Prostate gland (tissue), 2 donors: ENCODE data around the gene TSHZ2. TPM values are rescaled to one million over a fixed set of nuclear protein-coding genes. Genes with fewer than 3 reads are reported as not detected.

Experiments used
- DNase-seq: peaks from one replicate; pipeline ENCODE4 v3.0.0-alpha.2; 2019; ENCODE audit warnings: low spot score
- H3K27ac ChIP-seq, 2 donors: fragments of 200-600 bp; sonication (generic); 2 replicates each; pipeline ENCODE4 v1.5.1; 2017 to 2019
- H3K27me3 ChIP-seq: fragments of 200-600 bp; sonication (generic); replicated peaks from 2 replicates; pipeline ENCODE4 v1.5.1; 2019; ENCODE audit not compliant: insufficient read depth
- H3K36me3 ChIP-seq, 2 donors: fragments of 200-600 bp; sonication (generic); 1 replicate in 1 of 2; 2 replicates in 1 of 2; pipeline versions ENCODE4 v1.5.1 to v1.8.1; 2017 to 2019
- H3K4me1 ChIP-seq: fragments of 200-600 bp; sonication (generic); replicated peaks from 2 replicates; pipeline ENCODE4 v1.5.1; 2019
- H3K4me3 ChIP-seq, 2 donors: fragments of 200-600 bp; sonication (generic); 2 replicates each; pipeline ENCODE4 v1.5.1; 2017 to 2019
- H3K9me3 ChIP-seq: fragments of 200-600 bp; sonication (generic); 2 replicates; pipeline ENCODE4 v1.5.1; 2017
- CTCF ChIP-seq, 4 experiments: fragments of 200-600 bp in 2 of 4; fragments of 450-650 bp in 2 of 4; sonication (generic) in 2 of 4; IDR thresholded peaks; 1 replicate in 3 of 4; 2 replicates in 1 of 4; pipeline ENCODE4 v1.5.1; 2016 to 2019; ENCODE audit warnings: antibody characterized with exemption in 4 of 4, mild to moderate bottlenecking in 2 of 4, moderate library complexity in 2 of 4
- POLR2A ChIP-seq: fragments of 450-650 bp; IDR thresholded peaks from one replicate; pipeline ENCODE4 v1.6.1; 2016; ENCODE audit warnings: antibody characterized with exemption, mild to moderate bottlenecking
- POLR2AphosphoS5 ChIP-seq: sonication (generic); formaldehyde crosslinking; IDR thresholded peaks from one replicate; pipeline ENCODE4 v1.6.1; 2017; ENCODE audit warnings: antibody characterized with exemption
- WGBS: methylation state at CpG from one replicate; pipeline ENCODE4 v1.1.5; 2018; 5-methylcytosine and 5-hydroxymethylcytosine counted together
- intact Hi-C: fragments of 100-400 bp; cut with DNase I; formaldehyde crosslinking; loops from one replicate; pipeline ENCODE4 v1.14.2; 2022
- total RNA-seq, 2 donors: library from RNA; depleted of rRNA; stranded (reverse); fragments of >200 nt; gene quantifications; one replicate each; pipeline ENCODE4 v1.1.0, GENCODE V29; 2016

The TSHZ2 gene
- total RNA-seq, 2 donors from 2014 or later = 9.8 to 35.1 TPM

GRCh38 chr20:53337390-53338101 is 365.4 kb downstream of the TSHZ2 start:
- no peaks in the 10 kb centered on the region for H3K27me3 ChIP-seq
- H3K27ac ChIP-seq = no peak overlapping the region
- no peaks in the 10 kb centered on the region for H3K36me3 ChIP-seq
- WGBS = 78% methylated on average over 8 of the region's 8 CpGs
- H3K4me3 ChIP-seq = no peak overlapping the region
- no peaks in the 10 kb centered on the region for H3K9me3 ChIP-seq
- intact Hi-C loops = no loop called here
- H3K4me1 ChIP-seq = no peaks in the 10 kb centered on the region
- no peak for TF ChIP-seq CTCF (IDR thresholded peaks at IDR 0.05)
- TF ChIP-seq POLR2AphosphoS5 = no peak
- TF ChIP-seq POLR2A = no peak
- DNase-seq = no peak

- Histone ChIP-seq H3K4me3 (no peak overlapping the region), H3K9me3 (no peaks in the 10 kb centered on the region), H3K4me1 (no peaks in the 10 kb centered on the region), H3K36me3 (no peaks in the 10 kb centered on the region), H3K27me3 (no peaks in the 10 kb centered on the region), H3K27ac (no peak overlapping the region)
- TF ChIP-seq POLR2A = no peak
- no peak for TF ChIP-seq POLR2AphosphoS5
- no peak for TF ChIP-seq CTCF (IDR thresholded peaks at IDR 0.05)
- intact Hi-C loops = no loop called here
- DNase-seq = no peak
- whole genome bisulfite sequencing = 89% methylated on average over 4 of the region's 4 CpGs
Observed at GRCh38 chr20:53338716-53339115, 366.6 kb downstream of the TSHZ2 start.

- TF ChIP-seq CTCF (IDR thresholded peaks at IDR 0.05) (no peak), POLR2A (no peak), POLR2AphosphoS5 (no peak)
- no peaks in the 10 kb centered on the region for H3K9me3 ChIP-seq
- H3K4me3 ChIP-seq = no peak overlapping the region
- H3K4me1 ChIP-seq = no peaks in the 10 kb centered on the region
- DNase-seq = no peak
- H3K27me3 ChIP-seq = no peaks in the 10 kb centered on the region
- no peak overlapping the region for H3K27ac ChIP-seq
- intact Hi-C loops = no loop called here
- no peaks in the 10 kb centered on the region for H3K36me3 ChIP-seq
- WGBS = 79% methylated on average over 6 of the region's 6 CpGs
Observed at GRCh38 chr20:53342429-53342828, 370.3 kb downstream of the TSHZ2 start.

DNA sequence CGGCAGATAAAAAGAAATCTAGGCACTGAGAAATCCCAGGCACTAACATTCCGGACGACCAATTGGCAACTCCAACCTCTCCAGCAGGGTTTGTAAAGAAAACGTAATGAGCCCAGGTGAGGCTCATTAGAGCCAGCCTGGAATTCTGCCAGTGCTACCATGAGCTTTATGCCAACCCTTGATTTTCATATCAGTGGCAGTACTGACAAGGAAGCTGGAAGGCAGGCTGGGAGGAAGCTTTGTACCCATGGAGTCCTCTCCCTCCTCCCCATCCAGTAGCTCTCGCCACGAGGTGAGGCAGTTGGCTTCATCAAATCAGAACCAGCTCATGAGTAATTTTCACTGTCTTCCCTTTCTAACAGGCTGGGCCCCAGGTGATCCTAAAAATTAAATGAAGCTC is 371.3 kb downstream of the TSHZ2 start:
- DNase-seq = no peak
- TF ChIP-seq CTCF (IDR thresholded peaks at IDR 0.05) (no peak), POLR2A (no peak), POLR2AphosphoS5 (no peak)
- Histone ChIP-seq H3K36me3 (no peaks in the 10 kb centered on the region), H3K4me3 (no peak overlapping the region), H3K4me1 (no peaks in the 10 kb centered on the region), H3K9me3 (no peaks in the 10 kb centered on the region), H3K27ac (no peak overlapping the region), H3K27me3 (no peaks in the 10 kb centered on the region)
- WGBS = 63% methylated on average over 6 of the region's 6 CpGs
- intact Hi-C loops = no loop called here

DNA sequence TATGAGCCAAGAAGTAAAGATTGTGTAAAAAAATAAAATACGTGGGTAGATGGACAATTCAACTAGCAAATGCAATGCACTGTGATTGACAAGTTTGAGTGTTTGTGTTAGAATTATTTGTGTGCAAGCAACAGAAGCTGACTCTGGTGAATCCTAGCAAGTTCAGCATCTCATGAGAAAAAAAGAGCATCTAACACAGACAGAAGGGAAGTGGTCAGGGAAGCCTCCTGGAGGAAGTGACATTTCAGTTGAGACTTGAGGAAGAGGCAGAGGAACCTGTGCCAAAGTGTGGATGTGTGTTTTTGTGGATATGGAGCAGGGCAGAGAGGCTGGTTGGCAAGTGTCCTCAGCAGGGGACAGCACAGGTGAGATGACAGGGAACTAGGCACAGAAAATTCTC is 372.7 kb downstream of the TSHZ2 start:
- Histone ChIP-seq H3K27me3 (no peaks in the 10 kb centered on the region), H3K36me3 (no peaks in the 10 kb centered on the region), H3K4me3 (no peak overlapping the region), H3K9me3 (no peaks in the 10 kb centered on the region), H3K27ac (no peak overlapping the region), H3K4me1 (no peaks in the 10 kb centered on the region)
- DNase-seq = no peak
- TF ChIP-seq POLR2AphosphoS5 (no peak), POLR2A (no peak), CTCF (IDR thresholded peaks at IDR 0.05) (no peak)
- 81% methylated on average over 1 of the region's 1 CpG for WGBS
- intact Hi-C loops = no loop called here
